Ectodermal cell (in vitro differentiated cells): ENCODE data around the gene TPI1.

Experiments
- H3K27ac ChIP-seq: 2 replicates; pipeline ENCODE4 v1.7.0; 2013; ENCODE audit warnings: mild to moderate bottlenecking, low read depth, low read length; ENCODE audit not compliant: insufficient read depth, poor library complexity, severe bottlenecking
- H3K27me3 ChIP-seq: 2 replicates; pipeline ENCODE4 v1.7.0; 2013; ENCODE audit warnings: mild to moderate bottlenecking, low read length; ENCODE audit not compliant: insufficient read depth, control insufficient read depth, poor library complexity, severe bottlenecking
- H3K36me3 ChIP-seq: one replicate; pipeline ENCODE4 v1.7.0; 2013; ENCODE audit warnings: low read length; ENCODE audit not compliant: control insufficient read depth, insufficient read depth
- H3K4me1 ChIP-seq: one replicate; pipeline ENCODE4 v1.7.0; 2013; ENCODE audit warnings: low read length; ENCODE audit not compliant: control insufficient read depth, insufficient read depth
- H3K4me3 ChIP-seq: 2 replicates; pipeline ENCODE4 v1.7.0; 2013; ENCODE audit warnings: low read depth, low read length, control low read depth; ENCODE audit not compliant: insufficient read depth
- H3K9me3 ChIP-seq: 2 replicates; pipeline ENCODE4 v1.7.0; 2013; ENCODE audit warnings: mild to moderate bottlenecking, low read length, moderate library complexity; ENCODE audit not compliant: control insufficient read depth
- WGBS, 2 experiments: methylation state at CpG; one replicate each; pipeline ENCODE4 v1.1.7; 2013; ENCODE audit warnings: missing lambda C conversion rate in 2 of 2; 5-methylcytosine and 5-hydroxymethylcytosine counted together

Gene TPI1

GRCh38 chr12:6828781-6829535 lies 38.4 kb upstream of the TPI1 start:
- H3K9me3 ChIP-seq = no peaks in the 10 kb centered on the region
- 0% methylated on average over 71 of the region's 71 CpGs for WGBS, 2 experiments
- H3K36me3 ChIP-seq = peaks cover 24% of the 10 kb centered on the region
- H3K27ac ChIP-seq = peak overlapping the region; percentile 6
- H3K27me3 ChIP-seq = no peaks in the 10 kb centered on the region
- peaks cover 30% of the 10 kb centered on the region for H3K4me1 ChIP-seq
- H3K4me3 ChIP-seq = peak overlapping the region; percentile 96

GRCh38 chr12:6829536-6830220 lies 37.7 kb upstream of the TPI1 start:
- H3K27ac ChIP-seq = no peak overlapping the region
- peak overlapping the region; percentile 96 for H3K4me3 ChIP-seq
- peaks cover 29% of the 10 kb centered on the region for H3K4me1 ChIP-seq
- H3K27me3 ChIP-seq = no peaks in the 10 kb centered on the region
- H3K9me3 ChIP-seq = no peaks in the 10 kb centered on the region
- 29 to 31% methylated on average over 19 of the region's 19 CpGs for whole genome bisulfite sequencing, 2 experiments
- H3K36me3 ChIP-seq = peaks cover 29% of the 10 kb centered on the region

GRCh38 chr12:6830286-6830890 lies 36.9 kb upstream of the TPI1 start:
- peaks cover 22% of the 10 kb centered on the region for H3K4me1 ChIP-seq
- 89 to 91% methylated on average over 11 of the region's 11 CpGs for WGBS, 2 experiments
- peak overlapping the region; percentile 96 for H3K4me3 ChIP-seq
- no peaks in the 10 kb centered on the region for H3K9me3 ChIP-seq
- peaks cover 29% of the 10 kb centered on the region for H3K36me3 ChIP-seq
- H3K27me3 ChIP-seq = no peaks in the 10 kb centered on the region
- no peak overlapping the region for H3K27ac ChIP-seq

- no peak overlapping the region for H3K4me3 ChIP-seq
- no peaks in the 10 kb centered on the region for H3K27me3 ChIP-seq
- 89 to 93% methylated on average over 6 of the region's 6 CpGs for WGBS, 2 experiments
- H3K27ac ChIP-seq = no peak overlapping the region
- H3K4me1 ChIP-seq = peaks cover 18% of the 10 kb centered on the region
- H3K36me3 ChIP-seq = peaks cover 29% of the 10 kb centered on the region
- H3K9me3 ChIP-seq = no peaks in the 10 kb centered on the region
Observed at GRCh38 chr12:6830999-6831398, 36.3 kb upstream of the TPI1 start.

- 93 to 94% methylated on average over 12 of the region's 12 CpGs for WGBS, 2 experiments
- Histone ChIP-seq H3K36me3 (peaks cover 29% of the 10 kb centered on the region), H3K9me3 (no peaks in the 10 kb centered on the region), H3K27me3 (no peaks in the 10 kb centered on the region), H3K4me1 (peaks cover 18% of the 10 kb centered on the region), H3K27ac (no peak overlapping the region), H3K4me3 (no peak overlapping the region)
Observed at GRCh38 chr12:6831450-6831995, 35.8 kb upstream of the TPI1 start.

- H3K9me3 ChIP-seq = no peaks in the 10 kb centered on the region
- no peaks in the 10 kb centered on the region for H3K27me3 ChIP-seq
- peaks cover 31% of the 10 kb centered on the region for H3K36me3 ChIP-seq
- H3K4me3 ChIP-seq = no peak overlapping the region
- 93 to 98% methylated on average over 4 of the region's 4 CpGs for WGBS, 2 experiments
- H3K4me1 ChIP-seq = peaks cover 13% of the 10 kb centered on the region
- no peak overlapping the region for H3K27ac ChIP-seq
Observed at GRCh38 chr12:6832125-6832524, 35.2 kb upstream of the TPI1 start.

GRCh38 chr12:6833189-6833890 lies 34.0 kb upstream of the TPI1 start:
- H3K4me1 ChIP-seq = peaks cover 10% of the 10 kb centered on the region
- H3K27ac ChIP-seq = no peak overlapping the region
- no peaks in the 10 kb centered on the region for H3K9me3 ChIP-seq
- no peak overlapping the region for H3K4me3 ChIP-seq
- H3K36me3 ChIP-seq = peaks cover 40% of the 10 kb centered on the region
- H3K27me3 ChIP-seq = no peaks in the 10 kb centered on the region
- 94 to 97% methylated on average over 6 of the region's 6 CpGs for WGBS, 2 experiments

- H3K27ac ChIP-seq = no peak overlapping the region
- no peaks in the 10 kb centered on the region for H3K9me3 ChIP-seq
- 75 to 91% methylated on average over 1 of the region's 1 CpG for WGBS, 2 experiments
- H3K4me3 ChIP-seq = no peak overlapping the region
- peaks cover 16% of the 10 kb centered on the region for H3K4me1 ChIP-seq
- peaks cover 40% of the 10 kb centered on the region for H3K36me3 ChIP-seq
- no peaks in the 10 kb centered on the region for H3K27me3 ChIP-seq
Observed at GRCh38 chr12:6834254-6834653, 33.1 kb upstream of the TPI1 start.

GRCh38 chr12:6834873-6835272 lies 32.5 kb upstream of the TPI1 start:
- 91 to 93% methylated on average over 5 of the region's 5 CpGs for WGBS, 2 experiments
- H3K9me3 ChIP-seq = no peaks in the 10 kb centered on the region
- H3K27me3 ChIP-seq = no peaks in the 10 kb centered on the region
- peaks cover 19% of the 10 kb centered on the region for H3K4me1 ChIP-seq
- no peak overlapping the region for H3K27ac ChIP-seq
- H3K36me3 ChIP-seq = peaks cover 40% of the 10 kb centered on the region
- H3K4me3 ChIP-seq = no peak overlapping the region
